Measurements from ENCODE around the gene WWP2. TPM values are rescaled to one million over a fixed set of nuclear protein-coding genes. Genes with fewer than 3 reads are reported as not detected.

The WWP2 gene
- total RNA-seq, 1 experiment from 2014 or later = 40.2 TPM

- Histone ChIP-seq H2BK15ac (ENCODE audit: low read depth, low read length) (no peak overlapping the region), H3K4me1 (ENCODE audit: insufficient read depth, low read length) (no peaks in the 10 kb centered on the region), H3K79me1 (ENCODE audit: insufficient read depth, low read depth, low read length, poor library complexity, severe bottlenecking) (no peaks in the 10 kb centered on the region), H2BK120ac (ENCODE audit: low read depth, low read length, poor library complexity, severe bottlenecking) (no peak overlapping the region), H3K23me2 (ENCODE audit: insufficient read length, low read depth, low read length, poor library complexity, severe bottlenecking) (no peaks in the 10 kb centered on the region), H3K56ac (ENCODE audit: insufficient read length, low read depth, low read length) (no peak overlapping the region), H2AK5ac (ENCODE audit: insufficient read length, low read length) (no peak overlapping the region), H3K27ac (ENCODE audit: insufficient read length, low read depth, low read length) (no peak overlapping the region), H3K4ac (ENCODE audit: low read depth, low read length) (no peak overlapping the region), H3K9me3 (ENCODE audit: control insufficient read depth, low read depth, low read length) (no peaks in the 10 kb centered on the region), H3K14ac (ENCODE audit: insufficient read depth, low read length) (no peak overlapping the region), H3K27me3 (ENCODE audit: insufficient read depth, low read length) (no peaks in the 10 kb centered on the region), H3K23ac (ENCODE audit: insufficient read length, low read depth, low read length) (no peak overlapping the region), H4K8ac (replicated peaks; ENCODE audit: insufficient read length, low read depth, low read length) (no peak overlapping the region), H4K5ac (ENCODE audit: insufficient read length, low read depth, low read length) (no peak overlapping the region), H3K18ac (ENCODE audit: insufficient read length, low read depth, low read length) (no peak overlapping the region), H4K20me1 (ENCODE audit: control insufficient read depth, insufficient read depth, insufficient read length) (no peaks in the 10 kb centered on the region), H4K91ac (ENCODE audit: insufficient read length, low read depth, low read length) (no peak overlapping the region), H2BK20ac (ENCODE audit: low read depth, low read length, poor library complexity, severe bottlenecking) (no peak overlapping the region), H2BK5ac (ENCODE audit: insufficient read length, low read length) (no peak overlapping the region), H2BK12ac (ENCODE audit: insufficient read length, low read depth, low read length) (no peak overlapping the region), H3K9ac (ENCODE audit: extremely low read depth, insufficient read length, low read length) (no peak overlapping the region), H3T11ph (ENCODE audit: low read length) (no peak overlapping the region), H2AFZ (ENCODE audit: low read length) (no peak overlapping the region), H3K4me2 (ENCODE audit: insufficient read depth, insufficient read length, low read length) (no peak overlapping the region), H3K79me2 (ENCODE audit: insufficient read depth, low read length) (no peaks in the 10 kb centered on the region)
- no peak for TF ChIP-seq CTCF (conservative IDR thresholded peaks at IDR 0.05)
- H3K4me1 Mint-ChIP-seq = no peaks in the 10 kb centered on the region
- no peak for DNase-seq
- no peak overlapping the region for H3K4me3 Mint-ChIP-seq
- H3K27me3 Mint-ChIP-seq (ENCODE audit: low read depth) = peaks cover 1% of the 10 kb centered on the region; the same call in 1 of the 2 replicates
- no CpG with 5 or more reads among the region's 11 CpGs for WGBS (ENCODE audit: extremely low coverage, insufficient read length, low lambda C conversion rate)
- no peak overlapping the region for H3K27ac Mint-ChIP-seq
- no peaks in the 10 kb centered on the region for H3K9me3 Mint-ChIP-seq
- peaks cover 71 to 93% (median 88%) of the 10 kb centered on the region in 3 experiments; a peak in 6 of 7 replicates for H3K36me3 Mint-ChIP-seq (ENCODE audit: insufficient read depth in 1 of 3, low read depth in 3 of 3)
These were observed 16.9 kb upstream of the WWP2 start for GRCh38 chr16:69745232-69745612.

Data from H9 (cell line).